Neuronal stem cell (in vitro differentiated cells): ENCODE measurements around the gene OS9.

Experiments used
- DNase-seq: peaks from one replicate; pipeline ENCODE4 v3.0.0-alpha.2; 2013; ENCODE audit warnings: low spot score
- H2AFZ ChIP-seq: one replicate; pipeline ENCODE4 v1.6.1; 2013; ENCODE audit warnings: mild to moderate bottlenecking, low read length, inconsistent platforms
- H2AK5ac ChIP-seq: 2 replicates; pipeline ENCODE4 v1.6.1; 2013; ENCODE audit warnings: low read depth, mild to moderate bottlenecking, inconsistent platforms, low read length, moderate library complexity, mixed read lengths
- H2BK120ac ChIP-seq: 2 replicates; pipeline ENCODE4 v1.6.1; 2013; ENCODE audit warnings: low read depth, mild to moderate bottlenecking, inconsistent platforms, low read length, moderate library complexity, mixed read lengths
- H2BK12ac ChIP-seq: one replicate; pipeline ENCODE4 v1.6.1; 2013; ENCODE audit warnings: low read length, inconsistent platforms
- H2BK15ac ChIP-seq: 2 replicates; pipeline ENCODE4 v1.6.1; 2013; ENCODE audit warnings: mild to moderate bottlenecking, low read length, inconsistent platforms, mixed read lengths
- H2BK5ac ChIP-seq: one replicate; pipeline ENCODE4 v1.6.1; 2013; ENCODE audit warnings: inconsistent platforms, mild to moderate bottlenecking, low read length, moderate library complexity
- H3K14ac ChIP-seq: one replicate; pipeline ENCODE4 v1.6.1; 2013; ENCODE audit warnings: low read length, inconsistent platforms
- H3K18ac ChIP-seq: 2 replicates; pipeline ENCODE4 v1.6.1; 2013; ENCODE audit warnings: low read length, inconsistent platforms
- H3K23ac ChIP-seq: 2 replicates; pipeline ENCODE4 v1.6.1; 2013; ENCODE audit warnings: low read depth, mild to moderate bottlenecking, mixed read lengths, low read length, inconsistent platforms; ENCODE audit not compliant: poor library complexity
- H3K27ac ChIP-seq: replicated peaks from 3 replicates; pipeline ENCODE4 v1.5.1; 2013; ENCODE audit warnings: low read length, inconsistent platforms
- H3K27me3 ChIP-seq, 3 experiments: 2 replicates each; pipeline ENCODE4 v1.6.1; 2013; ENCODE audit warnings: low read length in 3 of 3, mild to moderate bottlenecking in 2 of 3, inconsistent platforms in 1 of 3, low read depth in 1 of 3, mixed read lengths in 1 of 3, moderate library complexity in 1 of 3; ENCODE audit not compliant: control insufficient read depth in 3 of 3, insufficient read depth in 3 of 3
- H3K36me3 ChIP-seq, 2 donors: replicated peaks in 1 of 2; 2 replicates each; pipeline ENCODE4 v1.6.1; 2013; ENCODE audit warnings: low read length in 2 of 2; ENCODE audit not compliant: control insufficient read depth in 2 of 2, insufficient read depth in 2 of 2
- H3K4ac ChIP-seq: 2 replicates; pipeline ENCODE4 v1.6.1; 2013; ENCODE audit warnings: inconsistent platforms, mild to moderate bottlenecking, low read length, moderate library complexity
- H3K4me1 ChIP-seq, 2 donors: 1 replicate in 1 of 2; 2 replicates in 1 of 2; pipeline ENCODE4 v1.6.1; 2013; ENCODE audit warnings: low read length in 2 of 2, low read depth in 1 of 2; ENCODE audit not compliant: control insufficient read depth in 2 of 2, insufficient read depth in 1 of 2
- H3K4me2 ChIP-seq: one replicate; pipeline ENCODE4 v1.6.1; 2013; ENCODE audit warnings: mild to moderate bottlenecking, low read length, inconsistent platforms; ENCODE audit not compliant: insufficient read depth, poor library complexity, severe bottlenecking
- H3K4me3 ChIP-seq, 2 donors: 2 replicates each; pipeline ENCODE4 v1.5.1; 2013; ENCODE audit warnings: low read length in 2 of 2, mild to moderate bottlenecking in 2 of 2, inconsistent platforms in 1 of 2, moderate library complexity in 1 of 2
- H3K79me1 ChIP-seq: one replicate; pipeline ENCODE4 v1.6.1; 2013; ENCODE audit warnings: low read depth, mild to moderate bottlenecking, inconsistent platforms, low read length, moderate library complexity
- H3K9ac ChIP-seq: one replicate; pipeline ENCODE4 v1.6.1; 2013; ENCODE audit warnings: mild to moderate bottlenecking, low read depth, low read length, inconsistent platforms; ENCODE audit not compliant: poor library complexity
- H3K9me3 ChIP-seq, 2 donors: replicated peaks in 1 of 2; 2 replicates each; pipeline versions ENCODE3 to v1.6.1; 2013; ENCODE audit warnings: low read length in 2 of 2, mild to moderate bottlenecking in 2 of 2, inconsistent platforms in 1 of 2, low read depth in 1 of 2, mixed read lengths in 1 of 2, moderate library complexity in 1 of 2; ENCODE audit not compliant: control insufficient read depth in 2 of 2, insufficient read depth in 1 of 2
- H4K8ac ChIP-seq: one replicate; pipeline ENCODE4 v1.6.1; 2013; ENCODE audit warnings: low read depth, mild to moderate bottlenecking, inconsistent platforms, low read length, moderate library complexity
- H4K91ac ChIP-seq: one replicate; pipeline ENCODE4 v1.6.1; 2013; ENCODE audit warnings: low read length, low read depth, mild to moderate bottlenecking, inconsistent platforms; ENCODE audit not compliant: poor library complexity
- WGBS, 2 donors: extraction: QIAGEN DNeasy Blood & Tissue Kit; methylation state at CpG; one replicate each; pipeline ENCODE4 v1.1.7; 2013; ENCODE audit warnings: missing lambda C conversion rate in 2 of 2, mixed read lengths in 1 of 2; ENCODE audit not compliant: insufficient read length in 2 of 2, insufficient replicate concordance in 1 of 2; ENCODE audit errors: extremely low coverage in 2 of 2; 5-methylcytosine and 5-hydroxymethylcytosine counted together

OS9 gene

GRCh38 chr12:57726884-57727757 is 33.2 kb downstream of the OS9 start:
- Histone ChIP-seq H3K79me1 (no peaks in the 10 kb centered on the region), H3K4me1 (peaks cover 0 to 7% of the 10 kb centered on the region in 2 donors), H2BK5ac (peak overlapping the region; percentile 45), H2AK5ac (peak overlapping the region; percentile 53), H3K4ac (no peak overlapping the region), H4K91ac (no peak overlapping the region), H3K4me2 (peak overlapping the region; percentile 99), H3K18ac (peak overlapping the region; percentile 83), H3K9ac (peak overlapping the region; percentile 54), H3K23ac (peak overlapping the region; percentile 97), H2BK12ac (peak overlapping the region; percentile 42), H2BK120ac (no peak overlapping the region), H3K9me3 (peaks cover 0 to 3% of the 10 kb centered on the region in 2 donors), H3K14ac (no peak overlapping the region), H3K36me3 (peaks cover 0 to 50% of the 10 kb centered on the region in 2 donors), H2BK15ac (peak overlapping the region; percentile 30), H2AFZ (no peak overlapping the region), H3K4me3 (peak overlapping the region in 1 of 2 donors; percentile 79), H3K27me3 (peaks cover 0 to 75% (median 18%) of the 10 kb centered on the region in 3 experiments), H4K8ac (peak overlapping the region; percentile 49), H3K27ac (no peak overlapping the region)
- no peak for DNase-seq
- WGBS, 2 donors: no CpG with 5 or more reads among the region's 76 CpGs

GRCh38 chr12:57727758-57728395 is 33.9 kb downstream of the OS9 start:
- Histone ChIP-seq H2AFZ (no peak overlapping the region), H3K4ac (no peak overlapping the region), H3K27ac (no peak overlapping the region), H3K36me3 (peaks cover 0 to 56% of the 10 kb centered on the region in 2 donors), H3K4me1 (peaks cover 0 to 7% of the 10 kb centered on the region in 2 donors), H3K18ac (no peak overlapping the region), H3K27me3 (peaks cover 0 to 83% (median 18%) of the 10 kb centered on the region in 3 experiments), H4K8ac (no peak overlapping the region), H2BK120ac (no peak overlapping the region), H3K23ac (peak overlapping the region; percentile 97), H2BK12ac (no peak overlapping the region), H3K9ac (no peak overlapping the region), H2BK15ac (no peak overlapping the region), H3K79me1 (no peaks in the 10 kb centered on the region), H3K9me3 (peaks cover 0 to 3% of the 10 kb centered on the region in 2 donors), H3K4me2 (no peak overlapping the region), H2AK5ac (no peak overlapping the region), H2BK5ac (no peak overlapping the region), H3K14ac (no peak overlapping the region), H4K91ac (no peak overlapping the region), H3K4me3 (no peak overlapping the region)
- WGBS, 2 donors: no CpG with 5 or more reads among the region's 21 CpGs
- no peak for DNase-seq

GRCh38 chr12:57729321-57729844 is 35.5 kb downstream of the OS9 start:
- H2BK5ac ChIP-seq: no peak overlapping the region
- H4K91ac ChIP-seq: no peak overlapping the region
- no peak overlapping the region for H3K23ac ChIP-seq
- H3K9ac ChIP-seq: no peak overlapping the region
- H2BK12ac ChIP-seq: no peak overlapping the region
- H2BK120ac ChIP-seq: no peak overlapping the region
- H3K4me2 ChIP-seq: no peak overlapping the region
- DNase-seq: no peak
- H3K36me3 ChIP-seq: peaks cover 0 to 67% of the 10 kb centered on the region in 2 donors
- no peak overlapping the region for H3K27ac ChIP-seq
- no peak overlapping the region for H4K8ac ChIP-seq
- H3K27me3 ChIP-seq: peaks cover 0 to 91% (median 18%) of the 10 kb centered on the region in 3 experiments
- no peaks in the 10 kb centered on the region for H3K79me1 ChIP-seq
- no CpG with 5 or more reads among the region's 5 CpGs for WGBS, 2 donors
- H3K14ac ChIP-seq: no peak overlapping the region
- H2AFZ ChIP-seq: no peak overlapping the region
- H2AK5ac ChIP-seq: no peak overlapping the region
- H3K18ac ChIP-seq: no peak overlapping the region
- no peak overlapping the region for H3K4ac ChIP-seq
- H3K9me3 ChIP-seq: peaks cover 0 to 3% of the 10 kb centered on the region in 2 donors
- H3K4me3 ChIP-seq: no peak overlapping the region
- no peak overlapping the region for H2BK15ac ChIP-seq
- H3K4me1 ChIP-seq: peaks cover 0 to 7% of the 10 kb centered on the region in 2 donors
